HCT116 (cell line): Measurements from ENCODE around the gene ANKRD34C. TPM values are rescaled to one million over a fixed set of nuclear protein-coding genes. Genes with fewer than 3 reads are reported as not detected.

Source experiments
- ATAC-seq: fragments of 200-7000 bp; cut with Tn5 transposase; 2 replicates; pipeline ENCODE4 v1.9.1; 2020; ENCODE audit warnings: mild to moderate bottlenecking, moderate library complexity
- BruUV-seq: library from RNA; stranded (reverse); fragments of 400-500 nt; replicated peaks from 2 replicates; lab custom pipeline; 2021; lab: Mats Ljungman, UMichigan
- CTCF ChIA-PET: fragments of 300-600 bp; sonication (Branson Sonifier 250); formaldehyde crosslinking; loops from one replicate; lab custom pipeline; 2021; ENCODE audit warnings: antibody characterized with exemption; lab: Charles Lee
- POLR2A ChIA-PET: fragments of 300-600, 350-600 bp; sonication (Branson Sonifier 250); formaldehyde crosslinking; loops from one replicate; lab custom pipeline; 2021; ENCODE audit warnings: antibody characterized with exemption; lab: Charles Lee
- RAD21 ChIA-PET, 2 experiments: fragments of 300-600 bp; sonication (Branson Sonifier 250); formaldehyde crosslinking; loops; one replicate each; lab custom pipeline; 2023; ENCODE audit warnings: low total read pairs in 2 of 2; ENCODE audit not compliant: uncharacterized antibody in 2 of 2, unreplicated experiment in 2 of 2, low non-redundant PET in 1 of 2; lab: Charles Lee
- DNase-seq: peaks from one replicate; pipeline ENCODE4 v3.0.0-alpha.2; 2010; ENCODE audit warnings: low read depth, low spot score
- H2AFZ ChIP-seq: fragments of 200-600 bp; shearing (Covaris generic), sonication (generic); 2 replicates; pipeline ENCODE4 v1.6.1; 2017; ENCODE audit warnings: low read depth, mixed run types, mixed read lengths, antibody characterized with exemption, low read length; ENCODE audit not compliant: poor library complexity, severe bottlenecking
- H3K27ac ChIP-seq: 2 replicates; pipeline ENCODE4 v1.5.1; 2012; ENCODE audit warnings: low read depth, low read length
- H3K27me3 ChIP-seq: fragments of 200-600 bp; sonication (generic); 2 replicates; pipeline ENCODE4 v1.6.1; 2016; ENCODE audit warnings: mixed run types, low read length, mixed read lengths; ENCODE audit not compliant: insufficient read depth
- H3K36me3 ChIP-seq, 2 experiments: fragments of 200-500 bp in 1 of 2; fragments of 200-600 bp in 1 of 2; sonication (Bioruptor generic) in 1 of 2; sonication (generic) in 1 of 2; 2 replicates each; pipeline versions ENCODE4 v1.5.1 to v1.6.1; 2014 to 2016; ENCODE audit warnings: low read length in 2 of 2, inconsistent platforms in 1 of 2, mixed read lengths in 1 of 2, mixed run types in 1 of 2; ENCODE audit not compliant: insufficient read depth in 2 of 2, control insufficient read depth in 1 of 2
- H3K4me1 ChIP-seq, 2 experiments: fragments of 200-600 bp in 1 of 2; sonication (generic) in 1 of 2; 2 replicates each; pipeline versions ENCODE4 v1.5.1 to v1.6.1; 2012 to 2017; ENCODE audit warnings: low read length in 2 of 2, inconsistent platforms in 1 of 2, mild to moderate bottlenecking in 1 of 2, mixed read lengths in 1 of 2, mixed run types in 1 of 2, moderate library complexity in 1 of 2; ENCODE audit not compliant: insufficient read depth in 2 of 2, control insufficient read depth in 1 of 2
- H3K4me2 ChIP-seq: fragments of 200-600 bp; sonication (generic); 2 replicates; pipeline ENCODE4 v1.6.1; 2017; ENCODE audit warnings: mixed run types, low read length, mixed read lengths
- H3K4me3 ChIP-seq, 2 experiments: fragments of 200-600 bp in 1 of 2; sonication (generic) in 1 of 2; replicated peaks in 1 of 2; 2 replicates each; pipeline ENCODE4 v1.5.1; 2011 to 2016; ENCODE audit warnings: low read length in 2 of 2, control low read depth in 1 of 2, low read depth in 1 of 2, mild to moderate bottlenecking in 1 of 2, mixed read lengths in 1 of 2, mixed run types in 1 of 2
- H3K79me2 ChIP-seq: fragments of 200-600 bp; sonication (generic); 2 replicates; pipeline ENCODE4 v1.6.1; 2017; ENCODE audit warnings: mild to moderate bottlenecking, mixed run types, low read length, moderate library complexity, mixed read lengths; ENCODE audit not compliant: insufficient read depth
- H3K9ac ChIP-seq: fragments of 200-600 bp; sonication (generic); 2 replicates; pipeline ENCODE4 v1.6.1; 2016; ENCODE audit warnings: low read length, mixed read lengths
- H3K9me2 ChIP-seq: fragments of 200-600 bp; sonication (generic), shearing (Covaris generic); 2 replicates; pipeline ENCODE4 v1.6.1; 2017; ENCODE audit warnings: mixed run types, mild to moderate bottlenecking, moderate library complexity; ENCODE audit not compliant: insufficient read depth
- H3K9me3 ChIP-seq, 2 experiments: fragments of 200-500 bp in 1 of 2; fragments of 200-600 bp in 1 of 2; sonication (Bioruptor generic) in 1 of 2; sonication (generic) in 1 of 2; 2 replicates each; pipeline ENCODE4 v1.6.1; 2014 to 2017; ENCODE audit warnings: low read length in 2 of 2, mixed read lengths in 2 of 2, inconsistent platforms in 1 of 2, low read depth in 1 of 2, mild to moderate bottlenecking in 1 of 2, mixed run types in 1 of 2, moderate library complexity in 1 of 2; ENCODE audit not compliant: control insufficient read depth in 1 of 2, insufficient read depth in 1 of 2
- H4K20me1 ChIP-seq: fragments of 200-600 bp; sonication (generic), shearing (Covaris generic); 2 replicates; pipeline ENCODE4 v1.6.1; 2017; ENCODE audit warnings: mixed run types, mild to moderate bottlenecking, moderate library complexity; ENCODE audit not compliant: insufficient read depth
- CBX3 ChIP-seq: IDR thresholded peaks from 2 replicates; pipeline ENCODE4 v1.6.1; 2012; ENCODE audit warnings: low read depth
- ELF1 ChIP-seq: IDR thresholded peaks from 2 replicates; pipeline ENCODE4 v1.6.1; 2012; ENCODE audit warnings: low read depth, borderline replicate concordance
- EZH2phosphoT487 ChIP-seq: fragments of 200-600 bp; IDR thresholded peaks from 2 replicates; pipeline ENCODE4 v1.6.1; 2018; ENCODE audit warnings: antibody characterized with exemption, borderline replicate concordance
- FOSL1 ChIP-seq: IDR thresholded peaks from 2 replicates; pipeline ENCODE4 v1.6.1; 2012; ENCODE audit warnings: low read depth
- SRF ChIP-seq: IDR thresholded peaks from 2 replicates; pipeline ENCODE4 v1.6.1; 2012; ENCODE audit warnings: low read depth
- ZBTB33 ChIP-seq: IDR thresholded peaks from 2 replicates; pipeline ENCODE4 v1.6.1; 2011; ENCODE audit warnings: mild to moderate bottlenecking, low read length, moderate library complexity; ENCODE audit not compliant: insufficient replicate concordance; ENCODE audit errors: extremely low read depth
- ZFX ChIP-seq: fragments of 450-650 bp; IDR thresholded peaks from 2 replicates; pipeline ENCODE4 v1.6.1; 2017
- intact Hi-C: fragments of 100-400 bp; cut with micrococcal nuclease; formaldehyde crosslinking; loops from 2 replicates; pipeline ENCODE4 v1.10.0; 2022
- total RNA-seq: library from RNA; stranded (reverse); gene quantifications from one replicate; pipeline ENCODE4 v1.2.1, GENCODE V29; 2021; ENCODE audit not compliant: unreplicated experiment

The ANKRD34C gene
- total RNA-seq, 1 experiment from 2014 or later: not detected

- no peak for TF ChIP-seq ZBTB33
These were observed 38.8 kb upstream of the ANKRD34C start (continued) for GRCh38 chr15:79243723-79244122.

GRCh38 chr15:79244876-79245275 is 37.6 kb upstream of the ANKRD34C start:
- no peaks in the 10 kb centered on the region for H3K36me3 ChIP-seq
- BruUV-seq: no TSS peak
- POLR2A ChIA-PET: no interaction called here

More at GRCh38 chr15:79244876-79245275, 37.6 kb upstream of the ANKRD34C start:
- ATAC-seq (no peak), DNase-seq (no peak)
- no peak overlapping the region for H3K4me2 ChIP-seq
- no peaks in the 10 kb centered on the region for H4K20me1 ChIP-seq
- H3K9ac ChIP-seq: no peak overlapping the region
- no peaks in the 10 kb centered on the region for H3K79me2 ChIP-seq
- H3K4me1 ChIP-seq: no peaks in the 10 kb centered on the region
- no peaks in the 10 kb centered on the region for H3K9me3 ChIP-seq
- TF ChIP-seq ZFX (no peak), CBX3 (no peak), FOSL1 (no peak), SRF (no peak), EZH2phosphoT487 (no peak), ZBTB33 (no peak), ELF1 (no peak)
- RAD21 ChIA-PET: no interaction called here
- no peaks in the 10 kb centered on the region for H3K9me2 ChIP-seq
- H3K27me3 ChIP-seq: peaks cover 11% of the 10 kb centered on the region
- no peak overlapping the region for H2AFZ ChIP-seq
- H3K4me3 ChIP-seq: no peak overlapping the region
- CTCF ChIA-PET: no interaction called here
- H3K27ac ChIP-seq: no peak overlapping the region
- intact Hi-C loops: no loop called here
